Stimulated activated CD4-positive, alpha-beta T cell treated with anti-CD3 and anti-CD28 coated beads, Interleukin-1b, Interleukin-23, amount 100 ng/mL, for 48 hours (primary cell): ENCODE data around the gene RSPH6A.
"Not testable (repeated sequence)": the region's sequence is repeated elsewhere in the genome, so short reads cannot be mapped to it uniquely, and the experiment has no call there.

Experiments
- DNase-seq: peaks from one replicate; pipeline ENCODE4 v3.0.0-alpha.2; 2020

The RSPH6A gene

DNA sequence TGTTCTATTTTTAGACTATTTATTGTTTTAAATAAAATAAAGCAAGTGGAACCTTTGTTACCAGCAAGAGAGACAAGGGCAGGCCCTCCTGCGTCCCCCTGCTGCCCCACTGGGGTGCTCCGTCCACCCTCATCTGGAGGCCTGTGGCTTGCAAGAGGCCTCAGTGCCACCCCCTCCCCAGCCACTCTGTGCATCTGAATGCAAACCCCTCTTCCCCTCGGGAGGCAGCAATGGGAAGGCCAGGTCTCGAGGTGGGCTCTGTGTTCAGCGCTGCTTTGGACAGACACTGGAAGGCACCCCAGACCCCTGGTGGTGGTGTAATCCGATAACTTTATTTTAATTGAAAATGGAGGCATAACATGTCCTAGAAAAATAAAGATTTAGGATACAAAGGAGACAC, 50.6 kb downstream of the RSPH6A start:
- no peak for DNase-seq

GRCh38 chr19:45763691-45764294, 51.3 kb downstream of the RSPH6A start:
- DNase-seq: no peak

GRCh38 chr19:45762870-45763631, 52.1 kb downstream of the RSPH6A start:
- DNase-seq: no peak

GRCh38 chr19:45761714-45762113, 53.4 kb downstream of the RSPH6A start:
- no peak for DNase-seq

GRCh38 chr19:45758921-45759320, 56.2 kb downstream of the RSPH6A start:
- no peak for DNase-seq

GRCh38 chr19:45757695-45758094, 57.4 kb downstream of the RSPH6A start:
- DNase-seq: no peak

- no peak for DNase-seq
Measured at GRCh38 chr19:45754323-45754722, 60.8 kb downstream of the RSPH6A start.

DNA sequence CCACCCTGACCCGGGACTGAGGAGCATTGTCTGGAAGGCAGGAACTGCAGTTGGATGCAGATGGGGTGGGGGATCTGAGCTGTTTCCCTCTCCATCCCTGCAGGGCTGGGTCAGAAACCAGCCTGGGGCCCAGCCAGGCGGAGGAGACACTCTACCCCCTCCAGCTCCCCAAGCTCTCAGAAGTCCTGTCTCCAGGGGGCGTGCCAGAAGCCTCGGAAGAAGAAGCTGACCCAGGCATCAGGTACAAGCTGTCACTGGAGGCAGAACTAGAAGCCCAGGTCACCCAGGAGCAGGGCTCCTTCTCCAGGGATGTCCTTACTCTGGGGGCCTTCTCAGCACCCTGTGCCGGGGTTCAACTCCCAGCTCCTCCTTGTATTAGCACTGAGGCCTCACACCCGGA, 61.6 kb downstream of the RSPH6A start:
- no peak for DNase-seq

GRCh38 chr19:45752639-45753038, 62.5 kb downstream of the RSPH6A start:
- DNase-seq: no peak

- DNase-seq: not testable (repeated sequence)
Measured at GRCh38 chr19:45751483-45751882, 63.6 kb downstream of the RSPH6A start.

- DNase-seq: no peak
Measured at GRCh38 chr19:45747513-45747912, 67.6 kb downstream of the RSPH6A start.

- DNase-seq: no peak
Measured at GRCh38 chr19:45746866-45747265, 68.2 kb downstream of the RSPH6A start.
